ENCODE data around the gene OR6C1.
"Not testable (repeated sequence)": the region's sequence is repeated elsewhere in the genome, so short reads cannot be mapped to it uniquely, and the experiment has no call there.

Gene OR6C1

DNA sequence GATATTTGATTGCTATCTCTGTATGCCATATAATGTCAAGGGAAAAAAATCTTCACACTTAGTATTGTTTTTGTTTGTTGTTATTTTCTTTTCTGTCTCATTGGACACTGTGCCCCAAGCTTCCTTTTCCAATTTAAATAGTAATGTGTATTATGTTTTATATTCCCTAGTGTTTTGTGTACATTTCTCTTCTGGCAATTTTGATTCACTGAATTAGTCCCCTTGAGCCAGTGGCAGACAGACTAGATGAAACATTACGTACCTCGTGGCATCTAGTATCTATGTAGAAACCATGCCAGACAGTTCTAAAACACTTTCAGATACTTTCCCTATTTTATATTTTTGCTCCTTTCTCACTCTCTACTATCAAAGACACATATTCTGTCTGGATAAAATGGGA, at the start of gene OR6C1:
TSS of gene OR6C1 (plus strand) at position 301 of the 400 bp plus-strand sequence. CDS start 6,257 bp downstream, outside the sequence.
- no peak for DNase-seq

- no peak for DNase-seq
Measured at GRCh38 chr12:55280991-55281390, 33.2 kb upstream of the OR6C1 start.

GRCh38 chr12:55289999-55290398, 24.1 kb upstream of the OR6C1 start:
- no peak for DNase-seq

GRCh38 chr12:55296469-55296868, 17.7 kb upstream of the OR6C1 start, which contains the start of gene OR6C6:
Gene OR6C6, minus strand, starts transcription at chr12:55296569. Its CDS starts 1,337 bp downstream, at chr12:55295232.
- DNase-seq: no peak

GRCh38 chr12:55320201-55320600, 6.1 kb downstream of the OR6C1 start:
- DNase-seq: no peak

GRCh38 chr12:55325801-55326200, 11.7 kb downstream of the OR6C1 start:
- not testable (repeated sequence) for DNase-seq

GRCh38 chr12:55330446-55330845, 16.3 kb downstream of the OR6C1 start, which contains the start of gene OR6C3:
Gene OR6C3, plus strand, starts transcription at chr12:55330746. Its CDS starts 955 bp downstream, at chr12:55331701.
- no peak for DNase-seq

DNA sequence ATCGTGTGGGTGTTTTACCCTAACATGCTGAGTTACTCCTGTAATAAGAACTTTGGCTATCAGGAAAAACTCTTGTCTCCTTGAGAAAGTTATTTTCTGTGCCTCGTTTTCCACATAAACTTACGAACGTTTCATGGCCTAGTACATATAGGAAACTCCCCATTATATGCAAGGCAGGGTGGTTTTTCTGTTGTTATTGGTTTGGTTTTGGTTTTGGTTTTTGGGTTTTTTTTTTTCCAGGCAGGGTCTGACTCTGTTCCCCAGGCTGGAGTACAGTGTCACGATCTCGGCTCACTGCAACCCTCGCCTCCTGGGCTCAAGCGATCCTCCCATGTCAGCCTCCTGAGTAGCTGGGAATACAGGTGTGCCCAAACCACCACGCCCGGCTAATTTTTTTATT, 21.9 kb downstream of the OR6C1 start:
- no peak for DNase-seq

DNA sequence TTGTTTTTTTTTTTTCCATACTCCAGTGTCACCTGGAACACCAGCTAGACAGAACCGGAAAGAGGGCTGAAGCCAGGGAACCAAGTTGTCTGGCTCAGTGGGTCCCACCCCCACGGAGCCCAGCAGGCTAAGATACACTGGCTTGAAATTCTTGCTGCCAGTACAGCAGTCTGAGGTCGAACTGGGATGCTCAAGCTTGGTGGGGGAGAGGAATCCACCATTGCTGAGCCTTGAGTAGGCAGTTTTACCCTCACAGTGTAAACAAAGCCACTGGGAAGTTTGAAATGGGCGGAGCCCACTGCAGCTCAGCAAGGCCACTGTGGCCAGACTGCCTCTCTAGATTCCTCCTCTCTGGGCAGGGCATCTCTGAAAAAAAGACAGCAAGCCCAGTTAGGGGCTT, 41.2 kb downstream of the OR6C1 start:
- not testable (repeated sequence) for DNase-seq

DNA sequence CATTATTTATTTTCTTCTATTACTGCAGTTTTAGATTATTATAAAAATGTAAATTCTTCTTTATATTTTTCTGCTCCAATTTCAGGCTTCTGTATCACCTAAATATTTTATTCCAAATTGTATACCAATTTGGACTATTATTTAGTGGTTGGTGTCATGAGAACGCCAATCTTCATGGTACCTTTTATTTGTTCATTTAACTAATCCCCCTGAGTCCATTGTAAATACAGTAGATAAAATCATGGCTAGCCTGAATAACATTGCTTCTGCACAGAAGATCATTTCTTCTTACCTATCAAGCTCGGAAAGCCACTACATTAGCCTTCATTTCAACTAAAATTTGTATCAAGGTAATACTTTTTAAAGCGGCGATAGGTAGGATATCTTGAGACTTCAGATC, 48.5 kb downstream of the OR6C1 start, which contains the start of gene OR6C75:
TSS of gene OR6C75 (plus strand) at position 301 of the 400 bp plus-strand sequence. CDS start 2,136 bp downstream, outside the sequence.
- no peak for DNase-seq

- no peak for DNase-seq
Measured at GRCh38 chr12:55365086-55365485, 50.9 kb downstream of the OR6C1 start.
